ENCODE data around the gene NAA80. TPM values are rescaled to one million over a fixed set of nuclear protein-coding genes. Genes with fewer than 3 reads are reported as not detected.

Gene NAA80
- total and polyA plus RNA-seq, 10 of the 15 experiments (the other 5 are each of a cell fraction or from before 2014, with no cell fraction given): 0.48 to 12.7 (median 6.7) TPM

- Histone ChIP-seq H2AFZ (ENCODE audit: control insufficient read depth, low read depth, low read length) (no peak overlapping the region), H3K4me1 (ENCODE audit: control insufficient read depth, insufficient read depth, low read length) (peaks cover 6% of the 10 kb centered on the region), H3K79me2 (ENCODE audit: control insufficient read depth, insufficient read depth, low read length) (no peaks in the 10 kb centered on the region), H3K9me3 (replicated peaks; ENCODE audit: control insufficient read depth, insufficient read depth, low read length) (no peaks in the 10 kb centered on the region), H3K4me3 (no peak overlapping the region), H3K9ac (ENCODE audit: control insufficient read depth, insufficient read depth, low read length) (no peak overlapping the region), H3K36me3 (ENCODE audit: control insufficient read depth in 2 of 2, insufficient read depth in 2 of 2, low read length in 1 of 2) (no peaks in the 10 kb centered on the region), H3K27ac (ENCODE audit: control insufficient read depth, insufficient read depth) (no peak overlapping the region), H3K4me2 (ENCODE audit: control insufficient read depth, insufficient read depth) (no peak overlapping the region), H4K20me1 (ENCODE audit: control insufficient read depth, insufficient read depth) (no peaks in the 10 kb centered on the region), H3K27me3 (replicated peaks in 1 of 2; ENCODE audit: control insufficient read depth in 2 of 2, insufficient read depth in 2 of 2, low read length in 1 of 2) (peaks cover 7 to 8% of the 10 kb centered on the region in 2 experiments; a peak in 3 of 4 replicates)
- CTCF ChIA-PET: interaction anchor here (1.0 to 1.4 kb wide), 6 partner anchors 13 to 50 kb away, joined by 3 to 5 read pairs (median 4); partner anchors contain the start of gene GNAI2
- POLR2A ChIA-PET: no interaction called here
- ATAC-seq (no peak), DNase-seq (ENCODE audit: low read depth, low spot score) (no peak), FAIRE-seq (no peak)
- WGBS (ENCODE audit: insufficient coverage, insufficient replicate concordance, low lambda C conversion rate, missing lambda C conversion rate): 10% methylated on average over 60 of the region's 65 CpGs
- BruUV-seq (replicated peaks): no TSS peak
- SMC1A ChIA-PET (ENCODE audit: uncharacterized antibody, unreplicated experiment): interaction anchor here (0.8 kb wide), 1 partner anchor 15 kb away, joined by 3 read pairs; no protein-coding TSS in a partner anchor
- RAD21 ChIA-PET (ENCODE audit: unreplicated experiment): interaction anchor here (0.6 kb wide), 3 partner anchors 46 to 336 kb away, joined by 3 to 6 read pairs (median 3); no protein-coding TSS in a partner anchor
- in situ Hi-C loops (cut with MboI) (no loop called here), intact Hi-C loops (cut with micrococcal nuclease; ENCODE audit: unreplicated experiment) (no loop called here)
- no peak for TF ChIP-seq MYC (IDR thresholded peaks at IDR 0.05; ENCODE audit: insufficient read depth, insufficient read length, insufficient replicate concordance, low read length, severe bottlenecking)
- TF ChIP-seq DPF2 (IDR thresholded peaks at IDR 0.05): no peak
- no peak for TF ChIP-seq E2F4 (IDR thresholded peaks at IDR 0.05; ENCODE audit: low read depth, low read length)
- TF ChIP-seq POU2F2 (IDR thresholded peaks at IDR 0.05; ENCODE audit: borderline replicate concordance, low read depth, low read length): no peak
- no peak for TF ChIP-seq MXI1 (IDR thresholded peaks at IDR 0.05; ENCODE audit: low read depth, low read length)
- no peak for TF ChIP-seq SUPT20H (IDR thresholded peaks at IDR 0.05; ENCODE audit: borderline replicate concordance, control insufficient read depth, low read depth, low read length)
- no peak for TF ChIP-seq USF2 (IDR thresholded peaks at IDR 0.05; ENCODE audit: borderline replicate concordance, low read depth, low read length)
- TF ChIP-seq PAX5 (IDR thresholded peaks at IDR 0.05; ENCODE audit: borderline replicate concordance, low read depth, low read length): no peak
- TF ChIP-seq SKIL (IDR thresholded peaks at IDR 0.05; ENCODE audit: low read depth, poor library complexity, severe bottlenecking): no peak
- TF ChIP-seq ZNF622 (IDR thresholded peaks at IDR 0.05): no peak
- TF ChIP-seq MLLT1 (IDR thresholded peaks at IDR 0.05): no peak
- no peak for TF ChIP-seq LARP7 (IDR thresholded peaks at IDR 0.05)
- TF ChIP-seq HCFC1 (IDR thresholded peaks at IDR 0.05; ENCODE audit: low read length): no peak
- TF ChIP-seq NKRF (conservative IDR thresholded peaks at IDR 0.05): no peak
Observed at GRCh38 chr3:50275141-50275995, 23.8 kb downstream of the NAA80 start.

All from GM12878 (cell line).